A549 (cell line): ENCODE data around the gene PNKP.

Experiments used
- RAD21 ChIP-seq, 2 experiments: fragments of >200 bp in 1 of 2; sonication (Bioruptor Twin) in 1 of 2; formaldehyde crosslinking in 1 of 2; IDR thresholded peaks in 1 of 2; conservative IDR thresholded peaks in 1 of 2; 2 replicates in 1 of 2; 3 replicates in 1 of 2; pipeline ENCODE4 v1.6.1; 2012 to 2018; ENCODE audit warnings: inconsistent platforms in 1 of 2
- RFX5 ChIP-seq: fragments of 450-650 bp; IDR thresholded peaks from 2 replicates; pipeline ENCODE4 v1.7.1; 2014; ENCODE audit warnings: antibody characterized with exemption, mild to moderate bottlenecking, moderate library complexity
- TF ChIP-seq, protein P1 (sequence below): fragments of >200 bp; sonication (Bioruptor Twin); formaldehyde crosslinking; IDR thresholded peaks from 3 replicates; pipeline ENCODE4 v1.5.1; 2016

GRCh38 chr19:49855676-49856573 lies 11.5 kb downstream of the PNKP start:
- TF ChIP-seq RFX5 (no peak), RAD21 (conservative IDR thresholded peaks at IDR 0.05 in 1 of 2, IDR thresholded peaks at IDR 0.05 in 1 of 2) (no peak)
- TF ChIP-seq, protein P1, sequence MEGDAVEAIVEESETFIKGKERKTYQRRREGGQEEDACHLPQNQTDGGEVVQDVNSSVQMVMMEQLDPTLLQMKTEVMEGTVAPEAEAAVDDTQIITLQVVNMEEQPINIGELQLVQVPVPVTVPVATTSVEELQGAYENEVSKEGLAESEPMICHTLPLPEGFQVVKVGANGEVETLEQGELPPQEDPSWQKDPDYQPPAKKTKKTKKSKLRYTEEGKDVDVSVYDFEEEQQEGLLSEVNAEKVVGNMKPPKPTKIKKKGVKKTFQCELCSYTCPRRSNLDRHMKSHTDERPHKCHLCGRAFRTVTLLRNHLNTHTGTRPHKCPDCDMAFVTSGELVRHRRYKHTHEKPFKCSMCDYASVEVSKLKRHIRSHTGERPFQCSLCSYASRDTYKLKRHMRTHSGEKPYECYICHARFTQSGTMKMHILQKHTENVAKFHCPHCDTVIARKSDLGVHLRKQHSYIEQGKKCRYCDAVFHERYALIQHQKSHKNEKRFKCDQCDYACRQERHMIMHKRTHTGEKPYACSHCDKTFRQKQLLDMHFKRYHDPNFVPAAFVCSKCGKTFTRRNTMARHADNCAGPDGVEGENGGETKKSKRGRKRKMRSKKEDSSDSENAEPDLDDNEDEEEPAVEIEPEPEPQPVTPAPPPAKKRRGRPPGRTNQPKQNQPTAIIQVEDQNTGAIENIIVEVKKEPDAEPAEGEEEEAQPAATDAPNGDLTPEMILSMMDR: no peak
